Measurements from ENCODE around the gene PROCR. TPM values are rescaled to one million over a fixed set of nuclear protein-coding genes. Genes with fewer than 3 reads are reported as not detected.

The PROCR gene
- total RNA-seq, 6 experiments from 2014 or later, result 21.0 to 29.6 (median 23.4) TPM

DNA sequence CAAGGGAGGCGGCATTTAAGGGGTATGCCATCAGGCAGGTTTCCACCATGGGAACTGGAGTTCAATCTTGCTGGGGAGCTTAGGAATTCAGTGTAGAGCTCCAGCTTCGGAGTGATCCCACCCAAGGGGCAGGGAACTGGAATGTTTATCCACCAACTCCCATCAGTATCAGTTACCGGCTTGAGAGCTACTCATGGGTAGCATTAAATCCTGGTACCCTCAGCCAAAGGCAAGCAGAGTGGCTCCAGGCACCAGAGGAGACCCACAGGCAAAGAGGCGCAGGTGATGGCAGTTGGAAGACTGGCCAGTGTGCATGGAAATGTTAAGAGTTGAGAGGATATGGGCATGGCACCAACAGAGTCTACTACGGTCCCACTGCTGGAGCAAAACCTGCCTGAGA lies 38.8 kb upstream of the PROCR start:
- Mint-ChIP-seq H3K36me3 (ENCODE audit: low read depth) (peaks cover 29% of the 10 kb centered on the region), H3K4me3 (no peak overlapping the region), H3K27ac (0 out of 2 replicates have a peak overlapping the region, but pooled peaks have one; percentile 36), H3K9me3 (no peaks in the 10 kb centered on the region), H3K27me3 (ENCODE audit: insufficient read depth) (peaks cover 3% of the 10 kb centered on the region), H3K4me1 (ENCODE audit: low read depth) (peaks cover 29% of the 10 kb centered on the region)
- TF ChIP-seq, protein P1, sequence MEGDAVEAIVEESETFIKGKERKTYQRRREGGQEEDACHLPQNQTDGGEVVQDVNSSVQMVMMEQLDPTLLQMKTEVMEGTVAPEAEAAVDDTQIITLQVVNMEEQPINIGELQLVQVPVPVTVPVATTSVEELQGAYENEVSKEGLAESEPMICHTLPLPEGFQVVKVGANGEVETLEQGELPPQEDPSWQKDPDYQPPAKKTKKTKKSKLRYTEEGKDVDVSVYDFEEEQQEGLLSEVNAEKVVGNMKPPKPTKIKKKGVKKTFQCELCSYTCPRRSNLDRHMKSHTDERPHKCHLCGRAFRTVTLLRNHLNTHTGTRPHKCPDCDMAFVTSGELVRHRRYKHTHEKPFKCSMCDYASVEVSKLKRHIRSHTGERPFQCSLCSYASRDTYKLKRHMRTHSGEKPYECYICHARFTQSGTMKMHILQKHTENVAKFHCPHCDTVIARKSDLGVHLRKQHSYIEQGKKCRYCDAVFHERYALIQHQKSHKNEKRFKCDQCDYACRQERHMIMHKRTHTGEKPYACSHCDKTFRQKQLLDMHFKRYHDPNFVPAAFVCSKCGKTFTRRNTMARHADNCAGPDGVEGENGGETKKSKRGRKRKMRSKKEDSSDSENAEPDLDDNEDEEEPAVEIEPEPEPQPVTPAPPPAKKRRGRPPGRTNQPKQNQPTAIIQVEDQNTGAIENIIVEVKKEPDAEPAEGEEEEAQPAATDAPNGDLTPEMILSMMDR (IDR thresholded peaks at IDR 0.05), result no peak
- DNase-seq, result no peak

DNA sequence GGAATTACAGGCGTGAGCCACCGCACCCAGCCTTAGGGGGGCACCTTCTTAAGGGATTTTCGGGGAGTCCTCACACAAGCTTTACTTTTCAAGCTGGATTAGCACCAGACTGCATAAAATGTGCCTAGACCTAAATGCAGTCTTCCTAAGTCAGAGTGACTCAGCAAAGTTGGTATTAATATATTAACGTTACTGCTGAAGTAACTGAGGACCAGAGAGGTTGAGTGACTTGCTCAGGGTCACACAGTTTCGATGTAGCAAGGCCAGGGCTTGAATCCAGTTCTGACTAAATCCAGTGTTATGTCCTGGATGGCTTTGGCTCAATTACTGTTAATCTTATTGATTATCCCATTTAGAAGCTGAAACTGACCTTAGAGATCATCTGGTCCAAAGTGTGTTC lies 38.1 kb upstream of the PROCR start:
- no peak for DNase-seq
- H3K9me3 Mint-ChIP-seq, result no peaks in the 10 kb centered on the region
- peak overlapping the region; percentile 31; the same call in 1 of the 2 replicates for H3K27ac Mint-ChIP-seq
- H3K4me3 Mint-ChIP-seq, result no peak overlapping the region
- H3K27me3 Mint-ChIP-seq (ENCODE audit: insufficient read depth), result peaks cover 3% of the 10 kb centered on the region
- H3K36me3 Mint-ChIP-seq (ENCODE audit: low read depth), result peaks cover 29% of the 10 kb centered on the region
- H3K4me1 Mint-ChIP-seq (ENCODE audit: low read depth), result peaks cover 29% of the 10 kb centered on the region
- TF ChIP-seq, protein P1 (IDR thresholded peaks at IDR 0.05), result no peak

DNA sequence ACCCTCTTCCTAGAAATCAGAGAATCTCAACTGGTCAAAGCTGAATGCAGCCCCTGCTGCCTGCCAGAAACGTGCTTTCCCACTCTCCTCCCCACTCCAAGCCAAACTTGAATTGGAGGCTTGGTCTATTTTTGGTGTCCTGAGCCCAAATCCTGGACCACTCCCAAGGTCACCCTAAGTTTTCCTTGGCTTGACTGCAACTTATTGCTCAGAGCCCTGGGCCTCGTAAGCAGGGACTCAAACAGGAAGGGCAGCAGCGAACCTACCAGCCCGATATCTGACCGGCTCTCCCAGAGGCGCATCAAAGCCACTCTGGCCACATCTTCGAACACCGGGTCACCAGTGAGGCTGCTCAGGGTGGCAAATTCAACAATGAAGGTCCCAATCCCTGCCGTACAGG lies 37.4 kb upstream of the PROCR start:
- DNase-seq, result no peak
- TF ChIP-seq, protein P1 (IDR thresholded peaks at IDR 0.05), result no peak
- peaks cover 29% of the 10 kb centered on the region for H3K4me1 Mint-ChIP-seq (ENCODE audit: low read depth)
- H3K4me3 Mint-ChIP-seq, result no peak overlapping the region
- H3K9me3 Mint-ChIP-seq, result no peaks in the 10 kb centered on the region
- peaks cover 2% of the 10 kb centered on the region for H3K27me3 Mint-ChIP-seq (ENCODE audit: insufficient read depth)
- H3K36me3 Mint-ChIP-seq (ENCODE audit: low read depth), result peaks cover 29% of the 10 kb centered on the region
- no peak overlapping the region for H3K27ac Mint-ChIP-seq

DNA sequence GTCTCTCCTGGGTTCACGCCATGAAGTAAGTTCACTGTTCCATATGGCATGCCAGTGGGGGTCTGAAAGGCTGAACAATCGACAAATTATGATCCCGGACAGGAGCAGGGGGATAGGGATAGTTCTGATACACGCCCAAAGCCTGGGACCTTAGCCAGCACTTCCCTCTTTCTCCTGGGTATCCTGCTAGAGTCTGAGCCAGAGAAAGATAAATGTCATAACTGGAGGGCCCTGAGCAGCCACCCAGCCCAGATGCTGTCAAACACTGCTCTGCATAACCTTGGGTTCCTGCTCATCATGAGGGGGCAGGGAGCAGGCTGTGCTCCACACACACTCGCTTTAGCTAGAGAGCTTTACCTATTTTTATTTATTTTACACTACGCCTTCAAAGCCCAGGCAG lies 37.0 kb upstream of the PROCR start:
- DNase-seq, result no peak
- peak overlapping the region; percentile 89; the same call in 1 of the 2 replicates for H3K27ac Mint-ChIP-seq
- peaks cover 2% of the 10 kb centered on the region for H3K27me3 Mint-ChIP-seq (ENCODE audit: insufficient read depth)

DNA sequence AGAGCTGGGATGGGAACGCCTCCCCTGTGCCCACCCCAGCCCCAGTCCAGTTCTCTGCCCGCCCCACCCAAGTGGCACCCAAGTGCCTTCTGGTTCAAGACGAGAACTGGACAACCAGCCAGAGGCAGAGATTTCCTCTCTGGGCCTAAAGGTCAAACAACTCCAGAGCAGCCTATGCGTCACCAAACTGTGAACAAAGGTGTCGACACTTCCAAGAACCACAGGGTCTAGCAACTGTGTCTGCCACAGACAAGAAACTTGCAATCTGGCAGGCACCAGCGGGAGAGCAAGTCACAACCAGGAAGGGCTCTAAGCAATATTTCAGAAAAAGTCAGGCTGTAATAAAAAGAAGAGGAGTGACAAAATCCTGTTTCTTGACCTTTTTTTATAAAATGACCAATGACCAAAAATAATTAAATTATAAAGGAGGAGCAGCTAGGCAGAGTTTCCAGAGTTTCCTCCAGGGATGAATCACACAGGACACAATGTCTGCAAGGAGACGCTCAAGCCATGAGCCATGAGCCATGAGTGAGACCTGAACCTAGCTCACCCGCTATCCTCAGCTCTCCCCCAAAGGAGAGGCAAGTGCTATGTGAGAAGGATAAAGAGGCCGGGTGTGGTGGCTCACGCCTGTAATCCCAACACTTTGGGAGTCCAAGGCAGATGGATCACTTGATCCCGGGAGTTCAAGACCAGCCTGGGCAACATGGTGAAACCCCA lies 35.8 kb upstream of the PROCR start:
- peaks cover 29% of the 10 kb centered on the region for H3K36me3 Mint-ChIP-seq (ENCODE audit: low read depth)

More for the DNA sequence above, 37.0 kb upstream of the PROCR start:
- Mint-ChIP-seq H3K9me3 (no peaks in the 10 kb centered on the region), H3K4me1 (ENCODE audit: low read depth) (peaks cover 29% of the 10 kb centered on the region), H3K4me3 (no peak overlapping the region), H3K36me3 (ENCODE audit: low read depth) (peaks cover 29% of the 10 kb centered on the region)
- TF ChIP-seq, protein P1 (IDR thresholded peaks at IDR 0.05), result no peak

More for the DNA sequence above, 35.8 kb upstream of the PROCR start:
- Mint-ChIP-seq H3K27me3 (ENCODE audit: insufficient read depth) (peaks cover 2% of the 10 kb centered on the region), H3K4me1 (ENCODE audit: low read depth) (peaks cover 29% of the 10 kb centered on the region), H3K27ac (peak overlapping the region; percentile 89), H3K9me3 (no peaks in the 10 kb centered on the region), H3K4me3 (peak overlapping the region; percentile 41; the same call in 1 of the 2 replicates)
- TF ChIP-seq, protein P1 (IDR thresholded peaks at IDR 0.05), result no peak
- DNase-seq, result peak; percentile 78

All from HFFc6 (cell line).